ENCODE measurements around the gene TANC2.

The TANC2 gene

DNA sequence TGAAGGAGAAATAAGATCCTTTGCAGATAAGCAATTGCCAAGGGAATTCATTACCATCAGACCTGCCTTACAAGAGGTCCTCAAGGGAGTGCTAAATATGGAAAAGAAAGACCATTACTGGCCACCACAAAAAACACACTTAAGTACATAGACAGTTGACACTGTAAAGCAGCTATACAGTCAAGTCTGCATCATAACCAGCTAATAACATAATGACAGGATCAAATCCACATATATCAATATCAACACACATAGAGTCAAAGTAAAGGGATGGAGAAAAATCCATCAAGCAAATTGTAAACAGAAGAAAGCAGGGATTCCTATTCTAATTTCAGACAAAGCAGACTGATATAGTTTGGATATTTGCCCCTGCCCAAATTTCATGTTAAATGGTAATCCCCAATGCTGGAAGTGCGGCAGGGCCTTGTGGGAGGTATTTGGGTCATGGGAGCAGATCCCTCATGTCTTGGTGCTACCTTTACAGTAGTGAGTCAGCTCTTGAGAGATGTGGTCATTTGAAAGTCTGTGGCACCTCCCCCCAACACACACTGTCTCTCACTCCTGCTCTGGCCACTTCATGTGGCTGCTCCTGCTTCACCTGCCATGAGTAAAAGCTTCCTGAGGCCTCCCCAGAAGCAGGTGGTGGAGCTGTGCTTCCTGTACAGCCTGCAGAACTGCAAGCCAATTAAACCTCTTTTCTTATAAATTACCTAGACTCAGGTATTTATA, 32.8 kb downstream of the TANC2 start:
- peak; percentile 60; the same call in 1 of the 2 replicates for TF ChIP-seq TRIM28 (IDR thresholded peaks at IDR 0.05; ENCODE audit: borderline replicate concordance, low read length)
- TF ChIP-seq ZNF558 (tag by site-specific recombination; IDR thresholded peaks at IDR 0.05), result peak; percentile 99
- no peak for TF ChIP-seq ZBTB7A (tag by site-specific recombination; IDR thresholded peaks at IDR 0.05; ENCODE audit: low read depth)
- TF ChIP-seq ZNF157 (tag by site-specific recombination; IDR thresholded peaks at IDR 0.05), result no peak
- TF ChIP-seq, protein P1, sequence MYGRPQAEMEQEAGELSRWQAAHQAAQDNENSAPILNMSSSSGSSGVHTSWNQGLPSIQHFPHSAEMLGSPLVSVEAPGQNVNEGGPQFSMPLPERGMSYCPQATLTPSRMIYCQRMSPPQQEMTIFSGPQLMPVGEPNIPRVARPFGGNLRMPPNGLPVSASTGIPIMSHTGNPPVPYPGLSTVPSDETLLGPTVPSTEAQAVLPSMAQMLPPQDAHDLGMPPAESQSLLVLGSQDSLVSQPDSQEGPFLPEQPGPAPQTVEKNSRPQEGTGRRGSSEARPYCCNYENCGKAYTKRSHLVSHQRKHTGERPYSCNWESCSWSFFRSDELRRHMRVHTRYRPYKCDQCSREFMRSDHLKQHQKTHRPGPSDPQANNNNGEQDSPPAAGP (tag by site-specific recombination; IDR thresholded peaks at IDR 0.05), result no peak
- no peak for TF ChIP-seq SETDB1 (IDR thresholded peaks at IDR 0.05; ENCODE audit: insufficient read length, low read length)
- TF ChIP-seq OSR2 (tag by site-specific recombination; IDR thresholded peaks at IDR 0.05), result 0 out of 2 replicates have a peak, but pooled peaks have one; percentile 12
- H3K4me3 ChIP-seq (ENCODE audit: low read depth, low read length), result no peak overlapping the region
- CTCF ChIA-PET, result interaction anchor here (0.7 to 4.5 kb wide), 4 partner anchors 8 to 408 kb away, joined by 3 to 21 read pairs (median 4); no protein-coding TSS in a partner anchor
- no peaks in the 10 kb centered on the region for H3K36me3 ChIP-seq (ENCODE audit: control insufficient read depth in 2 of 2, insufficient read depth in 1 of 2, low read length in 2 of 2)
- H3K27ac ChIP-seq (ENCODE audit: extremely low read depth, low read depth, low read length), result no peak overlapping the region
- no peaks in the 10 kb centered on the region for H3K9me3 ChIP-seq (ENCODE audit: control insufficient read depth, insufficient read depth, low read depth, low read length)
- peaks cover 6% of the 10 kb centered on the region; the same call in 1 of the 2 replicates for H3K4me1 ChIP-seq (ENCODE audit: control insufficient read depth, insufficient read depth, low read length)
- POLR2A ChIA-PET, result no interaction called here

DNA sequence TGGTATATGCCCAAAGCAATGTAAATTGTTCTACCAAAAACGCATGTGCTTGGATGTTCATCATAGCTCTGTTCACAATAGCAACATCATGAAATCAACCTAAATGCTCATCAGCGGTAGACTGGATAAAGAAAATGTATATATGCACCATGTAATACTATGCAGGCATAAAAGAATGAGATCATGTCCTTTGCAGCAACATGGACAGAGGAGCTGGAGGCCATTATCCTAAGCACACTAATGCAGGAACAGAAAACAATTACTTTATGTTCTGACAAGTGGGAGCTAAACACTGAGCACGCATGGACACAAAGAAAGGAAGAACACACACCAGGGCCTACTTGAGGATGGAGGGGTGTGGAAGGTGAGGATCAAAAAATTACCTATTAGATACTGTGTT, 33.7 kb downstream of the TANC2 start:
- TF ChIP-seq ZNF112 (tag by site-specific recombination; IDR thresholded peaks at IDR 0.05), result no peak
- TF ChIP-seq ZNF677 (tag by site-specific recombination; IDR thresholded peaks at IDR 0.05), result no peak
- TF ChIP-seq, protein P2, sequence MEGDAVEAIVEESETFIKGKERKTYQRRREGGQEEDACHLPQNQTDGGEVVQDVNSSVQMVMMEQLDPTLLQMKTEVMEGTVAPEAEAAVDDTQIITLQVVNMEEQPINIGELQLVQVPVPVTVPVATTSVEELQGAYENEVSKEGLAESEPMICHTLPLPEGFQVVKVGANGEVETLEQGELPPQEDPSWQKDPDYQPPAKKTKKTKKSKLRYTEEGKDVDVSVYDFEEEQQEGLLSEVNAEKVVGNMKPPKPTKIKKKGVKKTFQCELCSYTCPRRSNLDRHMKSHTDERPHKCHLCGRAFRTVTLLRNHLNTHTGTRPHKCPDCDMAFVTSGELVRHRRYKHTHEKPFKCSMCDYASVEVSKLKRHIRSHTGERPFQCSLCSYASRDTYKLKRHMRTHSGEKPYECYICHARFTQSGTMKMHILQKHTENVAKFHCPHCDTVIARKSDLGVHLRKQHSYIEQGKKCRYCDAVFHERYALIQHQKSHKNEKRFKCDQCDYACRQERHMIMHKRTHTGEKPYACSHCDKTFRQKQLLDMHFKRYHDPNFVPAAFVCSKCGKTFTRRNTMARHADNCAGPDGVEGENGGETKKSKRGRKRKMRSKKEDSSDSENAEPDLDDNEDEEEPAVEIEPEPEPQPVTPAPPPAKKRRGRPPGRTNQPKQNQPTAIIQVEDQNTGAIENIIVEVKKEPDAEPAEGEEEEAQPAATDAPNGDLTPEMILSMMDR (tag by site-specific recombination; IDR thresholded peaks at IDR 0.05), result no peak
- no peak for TF ChIP-seq ZNF629 (tag by site-specific recombination; IDR thresholded peaks at IDR 0.05)
- TF ChIP-seq ZNF140 (tag by site-specific recombination; IDR thresholded peaks at IDR 0.05), result no peak
- no peak for TF ChIP-seq ZBTB20 (tag by site-specific recombination; IDR thresholded peaks at IDR 0.05)
- TF ChIP-seq, protein P3, sequence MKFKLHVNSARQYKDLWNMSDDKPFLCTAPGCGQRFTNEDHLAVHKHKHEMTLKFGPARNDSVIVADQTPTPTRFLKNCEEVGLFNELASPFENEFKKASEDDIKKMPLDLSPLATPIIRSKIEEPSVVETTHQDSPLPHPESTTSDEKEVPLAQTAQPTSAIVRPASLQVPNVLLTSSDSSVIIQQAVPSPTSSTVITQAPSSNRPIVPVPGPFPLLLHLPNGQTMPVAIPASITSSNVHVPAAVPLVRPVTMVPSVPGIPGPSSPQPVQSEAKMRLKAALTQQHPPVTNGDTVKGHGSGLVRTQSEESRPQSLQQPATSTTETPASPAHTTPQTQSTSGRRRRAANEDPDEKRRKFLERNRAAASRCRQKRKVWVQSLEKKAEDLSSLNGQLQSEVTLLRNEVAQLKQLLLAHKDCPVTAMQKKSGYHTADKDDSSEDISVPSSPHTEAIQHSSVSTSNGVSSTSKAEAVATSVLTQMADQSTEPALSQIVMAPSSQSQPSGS (tag by site-specific recombination; IDR thresholded peaks at IDR 0.05; ENCODE audit: low read depth), result no peak
- TF ChIP-seq ZNF48 (tag by site-specific recombination; IDR thresholded peaks at IDR 0.05), result no peak
- no peak for TF ChIP-seq SETDB1 (IDR thresholded peaks at IDR 0.05; ENCODE audit: insufficient read length, low read length)
- TF ChIP-seq ZIC2 (tag by site-specific recombination; IDR thresholded peaks at IDR 0.05), result no peak
- TF ChIP-seq KLF9 (tag by site-specific recombination; IDR thresholded peaks at IDR 0.05; ENCODE audit: low read depth), result no peak
- TF ChIP-seq FEZF1 (tag by site-specific recombination; IDR thresholded peaks at IDR 0.05), result no peak
- H3K4me3 ChIP-seq (ENCODE audit: low read depth, low read length), result no peak overlapping the region
- POLR2A ChIA-PET, result no interaction called here

More for the DNA sequence above, 33.7 kb downstream of the TANC2 start:
- Histone ChIP-seq H3K9me3 (ENCODE audit: control insufficient read depth, insufficient read depth, low read depth, low read length) (no peaks in the 10 kb centered on the region), H3K36me3 (ENCODE audit: control insufficient read depth in 2 of 2, insufficient read depth in 1 of 2, low read length in 2 of 2) (no peaks in the 10 kb centered on the region), H3K27ac (ENCODE audit: extremely low read depth, low read depth, low read length) (no peak overlapping the region), H3K4me1 (ENCODE audit: control insufficient read depth, insufficient read depth, low read length) (peaks cover 6% of the 10 kb centered on the region; the same call in 1 of the 2 replicates)
- CTCF ChIA-PET, result interaction anchor here (0.6 to 4.5 kb wide), 5 partner anchors 9 to 407 kb away, joined by 3 to 21 read pairs (median 4); no protein-coding TSS in a partner anchor
